Measurements from ENCODE around the gene ALDH1A1. TPM values are rescaled to one million over a fixed set of nuclear protein-coding genes. Genes with fewer than 3 reads are reported as not detected.
"Not testable (repeated sequence)": the region's sequence is repeated elsewhere in the genome, so short reads cannot be mapped to it uniquely, and the experiment has no call there.

ALDH1A1 gene
- total RNA-seq, 1 donor from 2014 or later: 136 TPM

DNA sequence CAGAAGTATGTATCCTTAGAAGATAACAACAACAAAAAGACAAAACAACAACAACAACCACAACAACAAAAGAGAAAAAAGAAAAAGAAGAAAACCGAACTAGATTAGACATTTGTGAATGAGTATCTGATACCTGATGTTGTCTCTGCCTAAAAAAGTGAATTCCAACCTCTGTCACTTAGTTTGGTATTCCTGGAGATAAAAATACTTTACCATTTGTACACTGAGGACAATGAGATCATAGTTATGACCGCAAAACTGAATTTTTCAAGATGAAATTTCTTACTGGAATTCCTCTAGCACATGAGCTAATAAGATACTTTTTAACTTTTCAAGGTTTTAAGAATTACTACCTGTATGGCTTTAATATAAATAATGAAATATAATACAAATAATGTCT is 54.5 kb downstream of the ALDH1A1 start:
- DNase-seq (ENCODE audit: low spot score): no peak

DNA sequence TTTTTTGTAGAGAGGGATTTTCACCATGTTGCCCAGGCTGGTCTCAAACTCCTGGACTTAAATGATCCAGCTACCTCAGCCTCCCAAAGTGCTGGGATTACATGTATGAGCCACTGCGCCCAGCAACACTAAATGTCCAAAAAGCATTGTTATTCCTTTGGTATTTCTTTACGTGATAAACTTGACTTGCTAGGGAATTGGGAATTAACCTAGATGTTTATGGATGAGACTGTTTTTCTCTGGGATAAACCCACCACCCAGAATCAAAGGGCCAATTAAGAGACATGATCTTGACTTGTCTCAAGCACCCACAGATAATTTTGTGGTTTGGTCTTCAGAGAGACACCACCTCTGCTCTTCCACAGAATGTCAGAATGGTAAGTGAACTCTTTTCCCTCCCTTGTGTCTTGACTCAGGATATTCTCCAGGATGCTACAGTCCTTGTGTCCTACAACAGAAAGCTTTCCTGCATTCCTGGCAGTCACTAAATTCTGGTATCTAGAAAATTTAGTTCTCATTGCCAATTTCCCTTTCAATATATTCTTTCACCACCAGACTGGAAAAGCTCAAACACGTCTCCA is 55.7 kb downstream of the ALDH1A1 start:
- DNase-seq (ENCODE audit: low spot score): no peak

DNA sequence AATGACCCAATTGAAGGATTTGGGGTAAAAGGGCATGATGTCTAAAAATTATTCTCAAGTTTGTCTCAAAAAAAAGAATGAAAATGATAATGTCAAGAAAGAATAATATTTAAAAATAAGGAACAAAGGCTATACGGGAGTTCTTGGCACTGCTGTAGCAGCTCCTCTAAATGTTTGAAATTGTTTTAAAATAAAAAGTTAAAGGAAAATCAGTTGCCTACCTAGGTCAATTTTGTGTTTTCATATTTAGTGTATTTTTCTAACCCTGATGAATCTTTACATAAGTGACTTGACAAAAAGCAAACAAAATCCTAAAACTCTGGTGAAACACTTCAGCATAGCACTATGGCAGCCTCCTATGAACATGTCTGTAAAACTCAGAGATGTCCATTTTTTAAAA is 56.4 kb downstream of the ALDH1A1 start:
- no peak for DNase-seq (ENCODE audit: low spot score)

DNA sequence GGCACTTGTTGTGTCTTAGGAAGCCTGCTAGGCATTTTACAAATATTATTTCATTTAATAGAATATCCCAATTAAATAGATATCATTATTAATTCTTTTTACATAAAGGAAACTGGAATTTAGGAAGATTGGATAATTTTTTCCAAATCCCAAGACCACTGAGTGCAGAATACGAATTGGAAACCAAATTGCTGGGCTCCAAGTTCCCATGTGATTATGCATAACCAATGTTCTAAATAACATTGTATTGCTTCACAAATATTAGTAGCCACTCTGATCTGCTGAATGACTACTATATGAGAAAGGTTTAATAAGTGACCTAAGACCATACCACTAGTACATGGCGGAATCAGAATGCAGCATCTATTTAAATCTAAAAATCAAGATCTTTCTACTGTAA is 57.7 kb downstream of the ALDH1A1 start:
- no peak for DNase-seq (ENCODE audit: low spot score)

DNA sequence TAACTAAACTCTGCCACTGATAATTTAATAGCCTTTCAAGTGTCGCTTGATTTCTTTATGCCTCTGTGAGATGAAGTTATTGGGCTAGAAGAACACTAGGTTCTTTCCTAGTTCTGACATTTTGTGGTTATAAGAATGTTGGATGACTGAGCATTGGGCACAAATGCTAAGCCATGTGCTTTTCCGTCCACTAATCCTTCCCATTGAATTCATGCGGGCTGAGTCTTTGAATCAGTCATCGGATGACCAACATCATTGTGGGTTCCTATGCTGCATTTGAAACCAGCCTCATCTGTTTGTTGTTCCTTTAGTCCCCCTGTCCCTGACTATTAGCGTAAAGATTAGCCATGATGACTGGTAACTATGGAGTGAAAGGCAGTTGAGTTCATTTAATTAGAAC is 58.5 kb downstream of the ALDH1A1 start:
- no peak for DNase-seq (ENCODE audit: low spot score)

DNA sequence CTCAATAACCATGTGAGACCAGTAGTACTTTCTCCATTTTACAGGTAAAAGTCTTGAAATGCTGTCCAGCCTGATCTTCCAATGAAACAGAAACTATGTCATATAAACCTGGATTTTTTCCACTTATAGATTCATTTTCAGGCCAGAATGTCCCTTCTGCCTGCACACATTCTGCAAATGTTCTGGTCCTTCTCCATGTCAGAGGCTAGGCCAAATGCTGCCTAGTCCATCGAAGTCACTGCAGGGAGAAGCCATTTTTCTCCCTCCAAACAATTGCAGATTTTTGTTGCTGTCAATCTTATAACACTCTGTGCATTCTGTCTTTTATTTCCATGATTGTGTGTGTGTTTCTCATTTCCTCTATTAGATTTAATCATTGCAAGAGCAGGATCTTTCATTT is 59.4 kb downstream of the ALDH1A1 start:
- no peak for DNase-seq (ENCODE audit: low spot score)

DNA sequence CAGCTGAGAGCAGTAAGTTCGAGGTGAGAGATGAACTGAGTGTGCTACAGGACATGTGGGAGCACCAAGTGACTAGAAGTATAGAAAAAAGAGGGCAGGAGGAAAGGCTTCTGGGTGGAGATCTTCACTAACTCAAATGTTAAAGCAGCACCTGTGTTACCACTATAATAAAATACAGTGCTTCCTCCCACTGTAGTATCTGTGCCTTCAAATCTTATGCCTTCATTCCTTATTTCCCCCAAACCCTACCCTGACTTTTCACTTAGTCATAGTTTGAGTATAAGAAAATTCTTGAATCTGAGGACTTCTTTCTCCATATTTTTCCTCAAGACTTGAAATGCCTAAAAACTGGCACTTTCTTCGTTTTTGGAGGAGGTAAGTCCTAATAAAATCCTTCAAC is 61.8 kb downstream of the ALDH1A1 start:
- no peak for DNase-seq (ENCODE audit: low spot score)

DNA sequence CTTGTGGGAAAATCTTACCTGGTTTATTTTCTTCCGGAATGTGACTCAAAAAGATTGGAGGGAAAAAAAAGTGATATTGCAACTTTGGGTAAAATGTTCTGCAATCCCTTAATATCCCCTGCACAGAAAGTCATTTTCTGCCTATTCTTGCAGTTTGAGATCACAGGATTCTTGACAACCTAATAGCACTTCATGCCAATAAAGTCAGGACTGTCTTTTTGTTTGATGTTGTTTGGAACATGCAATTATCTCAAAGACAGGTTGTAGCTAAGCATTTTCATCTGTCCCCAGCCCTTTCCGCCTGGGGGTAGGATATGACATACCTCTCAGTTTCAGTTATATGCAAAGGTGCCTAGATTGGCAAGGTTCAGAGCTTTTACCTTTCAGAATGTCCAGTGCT is 63.9 kb downstream of the ALDH1A1 start:
- no peak for DNase-seq (ENCODE audit: low spot score)

DNA sequence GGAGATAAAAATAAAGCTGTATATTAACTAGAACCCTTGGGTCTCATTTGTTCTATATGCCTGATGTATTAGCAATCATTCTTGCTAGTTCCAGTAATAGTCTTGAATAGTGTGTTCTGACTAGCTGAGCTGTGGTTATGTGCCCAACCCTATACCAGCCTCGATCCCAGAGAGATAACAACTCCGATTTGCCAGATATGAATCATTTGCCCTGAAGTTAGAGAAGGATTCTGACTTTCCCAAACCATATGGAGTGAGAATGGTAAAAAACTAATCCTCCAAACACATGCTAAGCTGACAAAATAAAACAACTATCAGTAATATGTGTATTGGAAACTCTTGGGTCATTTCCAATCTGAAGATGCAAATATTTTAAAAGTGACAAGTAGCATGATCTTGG is 64.8 kb downstream of the ALDH1A1 start:
- DNase-seq (ENCODE audit: low spot score): no peak

DNA sequence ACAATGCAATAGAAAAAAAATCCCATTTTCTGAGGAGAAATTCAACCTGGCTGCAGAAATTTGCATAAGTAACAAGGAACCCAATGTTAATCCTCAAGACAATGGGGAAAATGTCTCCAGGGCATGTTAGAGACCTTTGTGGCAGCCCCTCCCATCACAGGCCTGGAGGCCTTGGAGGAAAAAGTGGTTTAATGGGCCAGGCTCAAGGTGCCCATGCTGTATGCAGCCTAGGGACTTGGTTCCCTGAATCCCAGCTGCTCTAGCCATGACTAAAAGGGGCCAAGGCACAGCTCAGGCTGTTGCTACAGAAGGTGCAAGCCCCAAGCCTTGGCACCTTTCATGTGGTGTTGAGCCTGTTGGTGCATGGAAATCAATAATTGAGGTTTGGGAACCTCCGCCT is 66.5 kb downstream of the ALDH1A1 start:
- no peak for DNase-seq (ENCODE audit: low spot score)

DNA sequence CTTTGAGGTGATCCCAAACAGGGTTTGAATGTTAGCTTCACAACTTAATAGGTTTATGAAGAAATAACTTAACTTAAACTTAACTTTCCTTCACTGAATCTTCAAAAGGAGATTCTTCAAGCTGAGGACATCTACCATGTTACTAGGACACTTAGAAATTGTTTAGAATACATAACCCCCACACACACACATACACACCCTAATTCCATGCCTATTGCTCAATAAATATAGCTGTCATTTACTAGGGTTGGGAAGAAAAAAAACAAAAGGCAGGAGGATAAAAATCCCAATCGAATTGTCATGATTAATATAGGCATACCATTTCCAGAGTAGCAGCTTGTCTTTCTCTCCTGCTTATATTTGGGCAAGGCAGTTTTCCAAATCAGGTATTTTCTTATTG is 68.3 kb downstream of the ALDH1A1 start:
- DNase-seq (ENCODE audit: low spot score): no peak

DNA sequence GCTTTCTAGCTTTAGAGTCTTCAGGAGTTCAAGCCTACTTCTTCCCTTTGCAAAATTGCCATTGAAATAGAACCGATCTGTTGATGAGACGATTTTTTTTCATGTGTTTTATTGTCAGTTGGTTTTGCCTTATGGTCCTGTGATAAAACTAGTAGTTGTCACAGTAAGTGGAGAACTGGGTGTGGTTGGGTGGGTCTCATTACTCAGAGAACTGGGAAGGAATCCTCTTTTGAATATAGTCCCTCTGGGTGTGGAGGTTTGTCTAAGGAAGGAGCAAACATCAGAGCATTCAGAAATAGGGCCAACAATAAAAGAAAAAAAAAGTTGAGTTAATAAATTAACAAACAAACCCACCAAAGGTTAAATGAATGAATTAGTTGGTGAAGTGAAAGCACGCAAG is 69.0 kb downstream of the ALDH1A1 start:
- DNase-seq (ENCODE audit: low spot score): no peak

DNA sequence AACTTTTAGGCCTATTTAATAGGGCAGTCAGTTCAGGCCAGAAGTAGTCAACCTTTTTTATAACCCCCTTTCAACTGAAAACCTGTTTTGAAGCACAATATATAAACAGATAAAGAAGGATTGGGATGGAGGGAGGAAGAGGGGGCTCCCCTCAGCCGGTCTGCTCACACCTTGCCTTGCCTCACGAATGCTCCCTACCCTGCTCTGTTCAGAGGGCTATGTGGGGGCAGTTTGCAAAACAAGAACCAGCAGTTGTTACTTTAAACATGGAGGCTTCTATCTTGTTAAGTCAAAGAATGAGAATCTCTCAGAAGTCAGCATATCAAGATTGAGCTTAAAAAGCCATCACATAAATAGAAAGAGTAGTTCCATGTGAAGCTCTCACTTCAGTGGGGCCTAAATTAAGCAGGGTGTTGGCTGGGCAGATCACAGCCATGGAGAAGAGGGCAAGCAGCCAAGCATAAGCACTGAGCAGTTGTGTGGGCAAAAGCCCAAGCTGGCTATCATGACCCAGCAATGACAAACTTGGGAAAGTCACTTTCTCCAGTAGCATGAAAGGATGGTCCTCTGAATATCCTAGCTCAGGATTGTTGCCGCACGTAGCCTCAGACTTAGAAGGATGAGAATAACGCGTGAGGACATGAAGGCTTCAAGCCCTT is 70.6 kb downstream of the ALDH1A1 start:
- DNase-seq (ENCODE audit: low spot score): no peak

DNA sequence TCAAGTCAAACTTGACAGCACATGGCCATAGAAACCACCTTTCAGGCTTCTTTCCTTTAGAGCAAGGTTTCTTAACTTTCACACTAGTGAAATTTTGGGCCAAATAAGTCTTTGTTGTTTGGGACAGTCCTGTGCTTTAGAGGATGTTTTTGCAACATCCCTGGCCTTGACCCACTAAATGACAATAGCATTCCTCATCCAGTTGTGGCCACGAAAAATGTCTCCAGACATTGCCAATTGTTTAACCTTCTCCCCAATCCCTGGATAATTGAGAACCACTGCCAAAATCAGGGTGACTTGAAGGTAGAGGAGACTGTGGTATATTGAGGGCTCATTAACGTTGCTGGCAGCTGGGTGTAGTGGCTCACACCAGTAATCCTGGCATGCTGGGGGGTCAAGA is 72.0 kb downstream of the ALDH1A1 start:
- DNase-seq (ENCODE audit: low spot score): no peak

DNA sequence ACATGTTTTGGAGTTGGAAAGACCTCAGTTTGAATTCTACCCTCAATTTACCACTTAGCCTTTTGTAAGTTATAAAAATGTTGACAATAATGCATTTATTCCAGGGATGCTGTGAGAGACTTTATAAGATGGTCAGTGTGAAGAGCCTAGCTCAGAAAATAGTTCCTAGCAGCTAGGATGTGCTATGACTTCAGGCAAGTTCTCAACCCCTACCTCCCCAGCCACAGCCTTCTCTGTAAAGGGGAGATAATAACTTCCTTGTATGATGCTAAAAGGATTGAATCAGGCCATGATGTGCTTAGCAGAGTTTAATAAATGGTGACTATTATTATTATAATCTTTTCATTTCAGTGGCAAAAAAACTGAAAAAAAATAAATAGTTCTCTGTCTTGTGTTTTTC is 77.6 kb downstream of the ALDH1A1 start:
- no peak for DNase-seq (ENCODE audit: low spot score)

DNA sequence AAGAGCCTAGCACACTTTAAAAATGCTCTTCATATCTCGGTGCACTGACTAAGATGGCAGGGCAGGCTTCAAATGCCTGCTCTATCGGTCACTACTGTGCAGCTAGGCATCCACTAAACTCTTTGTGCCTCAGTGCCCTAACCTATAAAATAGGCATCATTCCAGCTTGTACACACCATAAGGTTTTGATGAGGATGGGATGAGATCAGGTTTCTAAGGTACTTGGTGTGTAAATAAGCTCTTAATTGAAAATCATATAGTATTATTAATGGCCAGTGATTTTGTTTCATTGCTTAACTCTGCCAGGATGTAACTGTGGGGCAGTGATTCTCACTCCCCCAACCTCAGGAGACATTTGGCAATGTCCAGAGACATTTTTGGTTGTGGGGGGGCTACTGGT is 78.5 kb downstream of the ALDH1A1 start:
- no peak for DNase-seq (ENCODE audit: low spot score)

DNA sequence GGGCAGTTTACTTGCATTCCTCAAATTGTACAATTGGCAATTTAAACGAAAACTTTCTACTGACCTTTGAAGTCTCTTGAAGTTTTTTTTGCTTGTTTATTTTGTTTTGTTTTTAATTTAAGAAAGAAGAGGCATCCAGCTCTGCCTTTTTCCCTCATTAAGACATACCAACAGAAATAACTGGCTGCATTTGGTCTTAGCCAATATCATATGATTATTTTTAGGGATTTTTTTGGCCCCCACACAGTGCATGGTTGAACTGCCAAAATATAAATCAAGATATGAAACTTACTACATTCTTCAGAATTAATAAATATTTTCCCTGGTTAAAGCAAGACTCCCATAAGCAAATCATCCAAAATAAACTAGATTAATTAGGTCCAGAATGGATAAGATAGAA is 79.4 kb downstream of the ALDH1A1 start:
- no peak for DNase-seq (ENCODE audit: low spot score)

DNA sequence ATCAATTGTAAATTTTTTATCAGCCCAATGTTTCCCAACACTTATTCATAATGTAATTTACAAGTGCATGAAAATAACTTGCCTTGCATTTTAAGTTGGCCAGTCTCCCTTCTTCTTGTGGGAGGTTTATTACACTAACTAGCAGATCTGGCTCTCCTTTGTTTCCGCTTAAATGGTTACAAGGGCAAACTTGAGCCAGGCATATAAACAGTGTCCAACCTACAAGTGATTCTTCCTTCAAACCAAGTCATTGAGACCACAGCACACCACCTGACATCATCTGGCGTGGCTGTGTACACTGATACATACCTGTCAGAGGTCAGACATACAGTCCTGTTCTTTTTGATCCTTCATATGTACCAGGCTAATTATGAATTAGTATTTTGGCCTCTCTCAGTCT is 80.1 kb downstream of the ALDH1A1 start:
- no peak for DNase-seq (ENCODE audit: low spot score)

DNA sequence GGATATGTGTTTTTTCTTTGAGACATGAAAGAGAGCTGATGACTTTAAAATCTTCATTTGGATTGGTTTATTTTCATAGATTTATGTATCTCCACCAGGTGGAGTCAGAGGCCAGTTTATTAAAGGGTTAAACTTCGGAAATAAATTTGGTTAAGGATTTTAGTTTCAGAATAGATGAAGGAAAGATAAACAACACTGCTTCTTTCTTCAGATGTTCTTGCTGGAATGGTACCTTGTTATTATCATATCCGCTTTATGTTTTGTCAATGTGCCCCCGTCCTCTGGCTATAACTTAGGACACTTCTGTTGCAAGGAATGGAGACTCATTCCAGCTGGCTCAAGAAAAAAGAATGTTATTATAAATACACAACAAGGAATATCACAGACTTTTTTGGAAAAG is 81.2 kb downstream of the ALDH1A1 start:
- no peak for DNase-seq (ENCODE audit: low spot score)

DNA sequence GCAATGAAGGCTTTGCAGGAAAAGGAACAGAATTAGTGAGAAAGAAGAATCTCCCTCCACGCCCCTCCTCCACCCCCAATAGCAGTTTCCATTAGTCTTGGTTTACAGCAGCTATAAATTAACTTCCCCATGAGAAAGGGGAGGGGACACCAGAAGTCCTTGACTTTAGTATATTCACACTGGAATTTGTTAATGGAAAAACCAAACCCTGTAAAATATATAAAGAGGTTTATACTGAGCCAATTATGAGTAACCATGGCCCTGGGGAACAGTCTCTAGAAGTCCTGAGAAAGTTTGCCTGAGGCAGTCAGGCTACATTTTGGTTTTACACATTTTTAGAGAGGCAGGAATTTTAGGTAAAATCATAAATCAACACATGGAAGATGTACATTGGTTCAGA is 88.5 kb downstream of the ALDH1A1 start:
- DNase-seq (ENCODE audit: low spot score): no peak

DNA sequence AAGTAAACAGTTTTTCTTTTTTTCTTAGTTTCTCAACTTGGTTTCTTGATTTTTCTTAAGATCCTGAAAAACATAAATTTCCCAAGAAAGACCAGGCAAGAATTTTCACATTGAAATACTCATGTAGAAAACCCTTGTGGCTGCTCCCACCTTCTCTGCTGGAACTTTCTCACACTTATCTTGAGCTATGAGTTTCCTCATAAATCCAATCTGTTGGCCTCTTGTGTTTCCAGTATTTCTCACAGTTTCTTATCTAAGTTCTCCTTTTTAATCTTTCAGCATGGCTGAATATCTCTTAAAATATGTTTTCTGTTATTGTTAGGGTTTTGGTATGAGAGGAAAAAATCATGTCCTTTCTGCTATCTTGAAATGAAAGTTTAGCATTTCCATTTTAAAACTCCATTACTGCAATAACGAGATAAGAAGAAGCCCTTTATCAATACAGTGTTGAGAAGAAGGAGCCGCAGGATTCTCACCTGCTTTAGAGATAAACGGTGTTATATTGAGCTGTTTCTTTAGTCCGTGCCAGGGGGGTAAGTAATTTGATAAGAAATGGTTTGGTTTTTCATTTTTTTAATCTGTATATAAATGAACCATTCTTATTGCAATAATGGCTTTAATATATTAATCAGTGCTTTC is 89.3 kb downstream of the ALDH1A1 start:
- no peak for DNase-seq (ENCODE audit: low spot score)

DNA sequence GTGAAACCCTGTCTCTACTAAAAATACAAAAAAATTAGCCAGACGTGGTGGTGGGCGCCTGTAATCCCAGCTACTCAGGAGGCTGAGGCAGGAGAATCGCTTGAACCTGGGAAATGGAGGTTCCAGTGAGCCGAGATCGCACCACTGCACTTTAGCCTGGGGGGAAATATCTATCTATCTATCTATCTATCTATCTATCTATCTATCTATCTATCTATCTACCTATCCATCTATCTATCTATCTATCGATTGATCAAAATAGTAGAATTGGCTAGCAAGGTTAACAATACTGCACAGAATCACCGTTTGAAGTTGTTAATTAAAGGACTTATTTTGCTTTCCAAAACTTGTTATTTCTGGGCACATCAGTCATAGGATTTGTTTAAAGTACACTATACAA is 90.1 kb downstream of the ALDH1A1 start:
- not testable (repeated sequence) for DNase-seq (ENCODE audit: low spot score)

Data from mesenteric fat pad (tissue), 1 donor.